ENCODE data around the gene CEACAM21.

The CEACAM21 gene

DNA sequence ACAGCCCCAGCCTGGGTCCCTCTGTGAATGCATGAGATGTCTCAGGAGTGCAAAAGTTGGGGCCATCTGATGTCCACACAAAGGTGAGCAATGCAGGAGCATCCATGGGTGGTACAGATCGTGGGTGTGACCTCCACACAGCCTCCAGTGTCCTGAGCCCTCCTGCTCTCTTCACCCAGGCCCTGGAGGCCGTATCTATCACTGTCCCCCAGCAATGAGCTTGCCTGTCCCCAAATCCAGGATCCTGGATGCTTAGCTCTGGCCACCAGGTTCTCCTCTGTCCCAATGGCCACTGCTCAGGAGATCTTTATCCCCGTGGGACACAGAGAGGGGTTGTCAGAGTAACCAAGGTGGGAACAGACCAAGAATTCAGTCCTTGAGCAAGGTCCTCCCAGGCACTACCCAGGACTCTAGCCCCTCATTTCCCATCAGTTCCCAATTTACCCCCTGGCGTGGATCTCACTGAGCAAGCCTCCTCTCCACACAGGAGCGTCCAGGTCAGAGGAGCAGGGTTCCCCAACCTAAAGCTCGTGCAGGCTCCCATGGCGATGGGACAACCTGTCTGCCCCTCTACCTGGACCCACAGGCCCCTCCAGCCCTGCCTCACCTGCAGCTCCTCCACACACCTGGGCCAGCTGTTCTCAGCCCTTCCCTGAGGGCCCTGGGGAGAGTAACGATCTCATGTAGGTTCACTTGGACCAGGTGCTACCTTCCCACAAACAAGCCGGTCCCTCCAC, 11.3 kb downstream of the CEACAM21 start:
- DNase-seq, result no peak

DNA sequence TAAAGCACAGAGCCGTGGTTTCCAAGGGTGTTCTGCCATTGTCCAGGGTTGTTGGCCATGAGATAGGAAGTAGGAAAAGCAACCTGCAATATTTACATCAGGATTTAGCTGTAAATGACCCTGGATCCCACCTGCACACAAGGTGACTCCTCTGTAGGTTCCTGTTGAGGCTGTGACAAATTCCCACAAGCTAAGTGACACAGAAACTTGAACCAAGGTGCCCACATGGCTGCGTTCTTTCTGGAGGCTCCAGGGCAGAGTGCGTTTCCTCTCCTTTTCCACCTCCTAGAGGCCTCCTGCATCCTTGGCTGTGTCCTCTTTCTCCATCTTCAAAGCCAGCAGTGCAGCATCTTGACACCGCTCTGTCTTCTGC, 11.9 kb downstream of the CEACAM21 start:
- no peak for DNase-seq

DNA sequence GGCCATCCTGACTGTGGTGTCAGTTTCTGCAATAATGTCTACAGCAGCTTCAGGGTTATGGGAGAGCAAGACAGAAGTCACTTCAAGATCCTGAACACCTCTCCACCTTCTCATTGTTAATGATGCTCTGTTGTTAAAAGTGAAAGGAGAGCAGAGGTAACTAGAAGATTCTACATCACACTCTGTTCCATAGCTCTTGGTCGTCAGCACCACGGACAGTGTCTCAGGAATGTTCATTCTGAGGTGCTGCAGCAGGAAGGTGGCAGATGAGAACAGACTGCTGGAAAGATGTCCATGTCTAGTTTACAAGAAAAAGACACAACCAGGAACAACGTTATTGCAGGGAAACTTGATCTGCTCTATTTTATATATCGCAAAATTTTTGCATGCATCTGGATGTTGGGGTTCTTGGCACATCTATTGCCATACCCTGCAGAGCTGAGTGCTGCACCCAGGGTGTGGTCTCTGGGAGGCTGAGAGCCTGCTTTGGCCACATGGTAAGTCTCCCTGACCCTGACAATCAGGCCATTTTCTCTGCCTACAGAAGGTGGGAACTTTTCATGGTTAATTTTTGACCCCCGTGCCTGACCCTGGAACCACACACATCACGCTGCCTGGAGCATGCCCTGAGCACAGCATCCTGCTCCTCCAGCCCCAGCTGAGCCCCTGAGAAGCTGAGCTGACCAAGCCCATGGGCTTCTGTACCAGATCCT, 12.7 kb downstream of the CEACAM21 start:
- DNase-seq, result peak; percentile 46

DNA sequence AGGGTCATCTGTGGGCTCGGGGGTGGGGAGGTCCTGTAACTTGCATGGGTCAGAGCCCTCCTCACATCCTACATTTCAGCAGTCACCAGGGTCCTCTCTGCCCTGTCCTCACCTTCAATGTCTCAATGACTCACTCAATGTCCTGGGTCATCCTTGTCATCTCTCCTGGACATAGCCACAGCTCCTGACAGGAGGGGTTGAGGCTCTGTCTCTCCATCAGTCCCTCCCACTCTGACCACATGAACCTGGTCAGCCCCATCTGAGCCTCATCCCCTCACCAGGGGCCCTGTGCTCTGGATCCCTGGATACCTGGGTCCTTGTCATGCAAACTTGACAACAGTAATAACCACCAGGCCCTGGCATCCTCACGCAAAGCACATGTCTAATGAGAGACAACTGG, 13.4 kb downstream of the CEACAM21 start:
- no peak for DNase-seq

DNA sequence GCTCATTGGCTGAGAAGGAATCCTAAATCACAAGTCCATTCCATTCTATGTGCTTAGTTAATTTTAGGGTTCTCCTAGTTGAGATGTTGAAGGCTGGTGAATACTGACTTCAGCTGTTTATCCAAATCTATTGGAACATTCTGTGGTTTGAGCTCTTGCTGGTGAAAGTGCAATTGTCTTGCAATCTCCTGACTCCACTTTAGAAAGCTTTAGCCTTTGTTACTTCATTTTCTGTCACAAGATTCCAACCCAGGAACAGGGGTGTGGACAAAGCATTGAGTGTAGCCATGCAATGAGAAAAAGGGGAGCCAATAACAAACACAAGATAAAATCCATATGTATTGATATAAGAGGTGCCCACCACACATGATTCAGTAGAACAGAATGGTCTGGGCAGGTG, 15.0 kb downstream of the CEACAM21 start:
- DNase-seq, result no peak

DNA sequence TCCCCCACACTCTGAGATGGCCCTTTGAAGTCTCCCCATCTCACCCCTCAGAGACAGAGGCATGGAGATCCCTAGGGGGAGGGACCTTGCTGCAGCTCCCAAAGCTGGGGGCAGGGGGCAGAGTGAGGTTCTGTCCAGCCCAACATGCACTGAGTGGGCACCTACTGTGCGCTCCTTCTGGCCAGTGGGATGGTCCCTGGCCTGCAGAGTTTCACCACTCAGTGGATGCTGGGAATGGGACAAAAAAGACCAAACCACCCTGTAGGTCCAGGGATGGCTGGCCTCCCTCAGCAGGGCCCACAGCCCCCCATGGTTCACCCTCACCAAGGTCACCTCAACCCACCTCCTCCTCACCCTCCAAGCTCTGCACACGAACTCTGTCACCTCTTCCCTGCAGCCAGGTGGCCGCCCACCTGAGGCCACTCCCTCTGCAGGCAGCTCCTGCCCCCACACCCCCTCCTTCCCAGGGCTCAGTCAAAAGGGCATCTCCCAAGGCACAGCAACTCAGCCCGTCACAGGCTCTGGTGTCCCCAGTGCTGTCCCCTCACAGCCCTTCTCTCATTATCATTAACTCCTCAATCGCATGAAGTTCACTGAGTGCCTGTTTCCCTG, 16.1 kb downstream of the CEACAM21 start:
- DNase-seq, result no peak

GRCh38 chr19:41595258-41595889, 19.4 kb downstream of the CEACAM21 start:
- peak; percentile 45 for DNase-seq

GRCh38 chr19:41595890-41596280, 19.9 kb downstream of the CEACAM21 start:
- no peak for DNase-seq

DNA sequence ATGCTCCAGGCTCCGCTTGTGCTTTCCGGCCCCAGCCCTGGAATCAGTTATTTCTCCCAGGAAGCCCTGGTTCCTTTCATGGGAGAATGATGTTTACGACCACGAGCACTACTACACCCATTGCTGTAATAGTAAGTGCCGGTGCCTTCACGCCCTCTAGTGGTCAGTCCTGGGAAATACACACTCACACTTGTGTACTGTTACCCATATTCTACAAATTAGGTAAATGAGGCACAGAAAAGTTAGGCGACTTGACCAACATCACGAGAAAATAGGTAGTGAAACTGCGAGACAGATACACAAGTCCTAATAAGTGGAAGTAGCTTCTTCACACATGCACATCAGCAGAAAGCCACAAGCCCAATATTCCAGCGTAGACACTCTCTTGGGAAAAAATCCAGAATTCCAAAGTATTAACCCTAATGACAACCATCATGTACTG, 21.7 kb downstream of the CEACAM21 start:
- DNase-seq, result peak; percentile 81

DNA sequence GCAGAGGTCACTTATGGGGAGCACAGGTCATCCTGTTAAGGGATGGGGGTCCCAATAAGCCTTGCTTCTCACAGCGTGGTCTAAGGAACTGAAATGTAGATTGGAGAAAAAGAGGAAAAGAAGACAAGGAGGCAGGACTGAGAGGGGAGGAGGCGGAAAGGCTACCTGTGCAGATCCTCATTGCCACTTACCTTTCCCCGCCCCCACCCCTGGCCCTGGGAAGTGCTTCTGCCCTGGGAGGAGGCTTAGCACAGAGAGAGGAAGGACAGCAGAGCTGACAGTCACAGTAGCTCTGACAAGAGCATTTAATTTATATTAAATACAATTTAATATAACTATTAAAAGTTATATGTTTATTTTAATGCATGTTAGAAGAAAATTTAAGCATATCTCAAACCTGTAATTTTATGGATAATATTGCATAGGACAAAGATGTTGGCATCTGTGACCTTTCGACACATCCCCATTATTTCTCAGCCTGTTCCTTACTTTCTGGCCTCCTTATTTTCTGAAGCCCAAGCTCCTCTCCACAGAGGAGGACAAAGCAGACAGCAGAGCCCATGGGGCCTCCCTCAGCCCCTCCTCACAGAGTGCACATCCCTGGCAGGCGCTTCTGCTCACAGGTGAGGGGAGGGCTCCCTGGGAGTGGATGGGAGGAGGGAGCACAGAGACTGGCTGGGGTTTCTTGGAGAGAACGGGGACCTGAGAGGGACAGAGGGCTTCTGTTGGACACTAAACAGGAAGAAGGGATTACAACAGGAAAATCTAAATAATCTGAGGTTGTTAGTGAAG, 23.4 kb downstream of the CEACAM21 start:
- no peak for DNase-seq

DNA sequence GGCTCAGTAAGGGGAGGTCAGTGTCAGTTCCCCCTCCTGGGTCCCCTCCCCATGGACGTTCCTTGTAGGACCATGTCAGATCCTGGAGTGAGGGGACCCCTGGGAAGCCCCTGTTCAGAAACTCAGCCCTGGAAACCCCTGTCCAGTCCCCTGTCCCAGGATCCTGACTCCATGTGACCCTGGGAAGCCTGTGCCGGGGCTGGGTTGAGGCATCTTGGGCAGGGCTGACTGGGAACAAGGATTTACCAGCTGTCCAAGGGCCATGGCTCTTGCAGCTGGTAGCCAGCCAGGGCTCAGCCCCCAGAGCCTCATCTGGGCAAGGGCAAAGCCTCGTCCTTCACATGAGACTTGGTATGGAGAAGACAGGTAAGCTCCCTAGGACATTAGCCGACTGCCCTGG, 25.8 kb downstream of the CEACAM21 start:
- no peak for DNase-seq

- DNase-seq, result no peak
These were observed 28.9 kb downstream of the CEACAM21 start for GRCh38 chr19:41604831-41605230.

GRCh38 chr19:41606215-41606837, 30.4 kb downstream of the CEACAM21 start:
- no peak for DNase-seq

- no peak for DNase-seq
These were observed 31.7 kb downstream of the CEACAM21 start for GRCh38 chr19:41607668-41608067.

DNA sequence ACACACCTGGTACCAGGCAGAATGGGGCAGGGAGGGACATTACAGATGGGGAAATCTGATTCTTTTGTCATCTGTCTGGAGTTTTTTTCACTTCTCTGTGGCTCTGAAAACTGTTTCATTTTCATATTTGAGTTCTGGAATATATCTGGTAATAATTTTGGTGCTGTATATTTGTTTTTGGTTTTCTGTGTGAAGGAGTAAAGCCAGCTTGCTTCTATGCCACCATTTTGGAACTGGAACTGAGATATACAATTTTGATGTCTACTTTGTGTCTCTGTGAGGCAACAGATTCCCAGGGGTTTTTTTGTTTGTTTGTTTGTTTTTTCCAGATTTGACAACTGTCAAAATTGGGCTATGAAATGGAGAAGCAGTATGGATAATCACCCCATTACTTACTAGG, 34.8 kb downstream of the CEACAM21 start:
- DNase-seq, result no peak

DNA sequence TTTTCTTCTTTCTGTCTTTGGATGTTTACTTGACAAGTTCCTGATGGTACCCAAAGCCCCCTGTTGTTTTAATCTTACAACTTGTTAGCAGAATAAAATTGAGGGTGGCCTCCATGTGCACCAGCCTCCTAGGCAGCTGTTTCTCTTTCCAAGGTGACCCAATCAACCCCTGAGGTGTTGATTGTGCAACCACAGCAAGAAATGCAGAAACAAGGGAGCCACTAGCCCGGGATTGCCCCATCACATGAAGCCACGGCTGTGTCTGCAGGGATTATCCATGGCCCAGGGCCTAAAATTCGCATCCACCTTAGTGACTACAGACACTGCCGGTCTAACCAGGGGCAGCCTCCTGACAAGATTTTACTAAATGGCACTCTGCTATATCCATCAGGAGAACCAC, 36.5 kb downstream of the CEACAM21 start:
- DNase-seq, result no peak

DNA sequence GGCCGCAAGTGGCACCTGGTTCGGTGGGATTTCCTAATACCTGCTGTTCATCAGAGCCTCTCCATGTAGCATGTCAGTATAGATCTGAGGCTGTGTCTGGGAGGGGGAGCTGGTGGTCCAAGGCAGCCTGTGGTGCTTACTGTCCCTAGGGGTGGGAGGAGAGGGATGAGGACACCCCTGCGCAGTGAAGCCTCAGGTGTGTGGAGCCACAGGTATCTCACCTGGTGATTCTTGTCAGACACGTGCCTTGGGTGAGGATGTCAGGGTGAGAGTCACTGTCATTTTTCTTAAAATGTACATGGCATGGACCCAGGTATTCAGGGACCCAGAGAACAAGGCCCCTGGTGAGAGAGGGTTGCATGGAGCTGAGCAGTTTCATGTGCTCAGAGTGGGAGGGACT, 39.2 kb downstream of the CEACAM21 start:
- no peak for DNase-seq

- DNase-seq, result peak; percentile 56
These were observed 41.0 kb downstream of the CEACAM21 start for GRCh38 chr19:41616792-41617621.

DNA sequence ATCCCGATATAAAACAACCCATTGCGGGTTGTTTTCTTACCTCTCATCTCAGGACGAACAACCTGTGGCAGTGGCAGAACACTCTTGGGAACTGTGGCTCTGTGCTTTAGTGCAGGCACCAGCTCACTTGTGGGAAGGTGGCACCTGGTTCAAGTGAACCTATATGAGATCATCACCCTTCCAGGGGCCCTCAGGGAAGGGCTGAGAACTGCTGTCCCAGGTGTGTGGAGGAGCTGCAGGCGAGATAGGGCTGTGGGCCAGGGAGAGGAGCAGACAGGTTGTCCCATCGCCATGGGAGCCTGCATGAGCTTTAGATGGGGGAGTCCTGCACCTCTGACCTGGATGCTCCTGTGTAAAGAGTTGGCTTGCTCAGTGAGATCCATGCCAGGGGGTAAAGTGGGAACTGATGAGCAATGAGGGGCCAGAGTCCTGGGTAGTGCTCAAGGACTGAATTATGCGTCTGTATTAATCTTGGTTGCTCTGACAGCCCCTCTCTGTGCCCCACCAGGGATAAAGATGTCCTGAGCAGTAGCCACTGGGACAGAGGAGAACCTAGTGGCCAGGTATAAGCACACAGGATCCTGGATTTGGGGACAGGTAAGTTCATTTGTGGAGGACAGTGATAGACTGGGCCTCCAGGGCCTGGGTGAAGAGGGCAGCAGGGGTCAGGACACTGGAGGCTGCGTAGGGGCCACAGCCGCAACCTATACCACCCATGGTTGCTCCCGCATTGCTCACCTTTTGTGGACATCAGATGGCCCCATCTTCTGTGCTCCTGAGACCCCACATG, 42.2 kb downstream of the CEACAM21 start:
- no peak for DNase-seq

DNA sequence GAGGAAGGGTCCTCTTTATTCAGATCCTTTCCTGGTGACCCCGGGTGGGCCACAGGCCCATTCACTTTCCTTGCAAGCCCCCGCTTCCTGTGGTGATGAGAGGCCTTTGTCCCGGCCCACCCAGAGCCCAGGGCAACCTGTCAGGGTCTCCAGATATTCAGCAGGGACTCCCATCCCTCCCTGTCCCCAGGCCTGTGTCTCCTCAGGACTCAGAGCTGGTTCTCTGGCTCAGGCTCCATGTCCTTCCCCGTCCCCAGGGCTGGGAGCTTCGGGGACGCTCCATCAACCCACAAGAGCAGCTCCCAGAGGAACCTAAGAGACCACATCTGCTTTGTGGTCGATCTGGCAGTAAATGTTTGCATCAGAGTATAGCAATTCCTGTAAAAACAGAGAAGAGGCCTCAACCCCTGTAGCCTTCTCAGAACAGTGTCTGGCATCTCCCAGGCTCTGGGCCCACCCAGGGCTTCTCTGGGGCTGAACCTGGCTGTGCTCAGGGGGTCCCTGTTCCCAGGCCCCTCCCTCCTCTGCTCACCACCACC, 43.1 kb downstream of the CEACAM21 start:
- DNase-seq, result no peak

Data from eye (tissue), 1 donor.